IMR-90 (cell line): ENCODE results near the gene ZNF217. TPM values are rescaled to one million over a fixed set of nuclear protein-coding genes. Genes with fewer than 3 reads are reported as not detected.
A peak's percentile ranks its signal among the peaks of the same experiment; 100 is the strongest.

ENCODE experiments used
- ATAC-seq: fragments of 200-7000 bp; cut with Tn5 transposase; 2 replicates; pipeline ENCODE4 v1.9.1; 2020; ENCODE audit warnings: low read depth, mild to moderate bottlenecking, moderate library complexity
- BruUV-seq: library from RNA; stranded (reverse); fragments of 400-500 nt; replicated peaks from 2 replicates; lab custom pipeline; 2021; lab: Mats Ljungman, UMichigan
- CTCF ChIA-PET: fragments of 300-600 bp; formaldehyde crosslinking; extraction: SDS; loops from one replicate; lab custom pipeline; 2021; ENCODE audit warnings: antibody characterized with exemption; lab: Yijun Ruan, JAX
- POLR2A ChIA-PET: fragments of 300-600 bp; sonication (Branson Sonifier 250); formaldehyde crosslinking; loops from one replicate; lab custom pipeline; 2022; ENCODE audit warnings: antibody characterized with exemption; ENCODE audit not compliant: unreplicated experiment; lab: Charles Lee
- DNase-seq: peaks from one replicate; pipeline ENCODE4 v3.0.0; 2013
- H2AFZ ChIP-seq: replicated peaks from 2 replicates; pipeline ENCODE3; 2013; ENCODE audit warnings: low read length, mild to moderate bottlenecking; ENCODE audit not compliant: poor library complexity
- H2AK5ac ChIP-seq: 2 replicates; pipeline ENCODE4 v1.6.1; 2013; ENCODE audit warnings: low read depth, low read length, inconsistent platforms
- H2AK9ac ChIP-seq: replicated peaks from 2 replicates; pipeline ENCODE3; 2013; ENCODE audit warnings: mild to moderate bottlenecking, low read depth, low read length, moderate library complexity; ENCODE audit not compliant: poor library complexity
- H2BK120ac ChIP-seq: 2 replicates; pipeline ENCODE4 v1.6.1; 2013; ENCODE audit warnings: low read depth, low read length, inconsistent platforms
- H2BK15ac ChIP-seq: 3 replicates; pipeline ENCODE4 v1.6.1; 2013; ENCODE audit warnings: low read depth, low read length, inconsistent platforms
- H2BK20ac ChIP-seq: 2 replicates; pipeline ENCODE4 v1.6.1; 2013; ENCODE audit warnings: low read depth, mild to moderate bottlenecking, inconsistent platforms, low read length, moderate library complexity
- H2BK5ac ChIP-seq: 2 replicates; pipeline ENCODE4 v1.6.1; 2013; ENCODE audit warnings: mild to moderate bottlenecking, low read depth, low read length, inconsistent platforms; ENCODE audit not compliant: poor library complexity, severe bottlenecking
- H3K14ac ChIP-seq: replicated peaks from 2 replicates; pipeline ENCODE4 v1.6.1; 2013; ENCODE audit warnings: low read depth, low read length, inconsistent platforms
- H3K18ac ChIP-seq: 2 replicates; pipeline ENCODE4 v1.6.1; 2013; ENCODE audit warnings: low read depth, low read length, control low read depth
- H3K23ac ChIP-seq: 2 replicates; pipeline ENCODE4 v1.6.1; 2013; ENCODE audit warnings: low read depth, low read length, inconsistent platforms
- H3K27ac ChIP-seq: 2 replicates; pipeline ENCODE4 v1.5.1; 2013; ENCODE audit warnings: mild to moderate bottlenecking, control low read depth, low read length; ENCODE audit not compliant: insufficient read depth
- H3K27me3 ChIP-seq: 2 replicates; pipeline ENCODE4 v1.6.1; 2013; ENCODE audit warnings: low read length; ENCODE audit not compliant: control insufficient read depth, insufficient read depth
- H3K36me3 ChIP-seq: 2 replicates; pipeline ENCODE4 v1.6.1; 2013; ENCODE audit warnings: low read length, mixed read lengths; ENCODE audit not compliant: control insufficient read depth, insufficient read depth
- H3K4ac ChIP-seq: 2 replicates; pipeline ENCODE4 v1.6.1; 2013; ENCODE audit warnings: low read depth, low read length, inconsistent platforms
- H3K4me1 ChIP-seq: 2 replicates; pipeline ENCODE4 v1.6.1; 2013; ENCODE audit warnings: low read length, mixed read lengths; ENCODE audit not compliant: control insufficient read depth, insufficient read depth
- H3K4me2 ChIP-seq: 2 replicates; pipeline ENCODE4 v1.6.1; 2013; ENCODE audit warnings: low read depth, mild to moderate bottlenecking, control low read depth, low read length, moderate library complexity
- H3K4me3 ChIP-seq: 2 replicates; pipeline ENCODE4 v1.5.1; 2013; ENCODE audit warnings: low read depth, mild to moderate bottlenecking, control low read depth, low read length, moderate library complexity; ENCODE audit not compliant: insufficient read depth
- H3K56ac ChIP-seq: 2 replicates; pipeline ENCODE4 v1.6.1; 2013; ENCODE audit warnings: low read length, inconsistent platforms; ENCODE audit not compliant: insufficient read depth; ENCODE audit errors: extremely low read depth
- H3K79me1 ChIP-seq, 2 experiments: 2 replicates each; pipeline ENCODE4 v1.6.1; 2013; ENCODE audit warnings: low read length in 2 of 2, inconsistent platforms in 1 of 2, low read depth in 1 of 2
- H3K9ac ChIP-seq: 2 replicates; pipeline ENCODE4 v1.6.1; 2013; ENCODE audit warnings: low read depth, low read length, control low read depth
- H3K9me1 ChIP-seq: 2 replicates; pipeline ENCODE4 v1.6.1; 2013; ENCODE audit warnings: low read length, inconsistent platforms; ENCODE audit not compliant: insufficient read depth
- H3K9me3 ChIP-seq: 2 replicates; pipeline ENCODE4 v1.6.1; 2013; ENCODE audit warnings: low read length; ENCODE audit not compliant: control insufficient read depth, insufficient read depth
- H4K20me1 ChIP-seq: 2 replicates; pipeline ENCODE4 v1.6.1; 2013; ENCODE audit warnings: low read length, inconsistent platforms; ENCODE audit not compliant: insufficient read depth
- H4K5ac ChIP-seq: 2 replicates; pipeline ENCODE4 v1.6.1; 2013; ENCODE audit warnings: mild to moderate bottlenecking, low read depth, low read length, control low read depth
- H4K8ac ChIP-seq, 2 experiments: 2 replicates each; pipeline ENCODE4 v1.6.1; 2013; ENCODE audit warnings: low read depth in 2 of 2, low read length in 2 of 2, control low read depth in 1 of 2, inconsistent platforms in 1 of 2
- H4K91ac ChIP-seq: 2 replicates; pipeline ENCODE4 v1.6.1; 2013; ENCODE audit warnings: low read depth, low read length, inconsistent platforms; ENCODE audit not compliant: insufficient read depth
- CTCF ChIP-seq: conservative IDR thresholded peaks from 2 replicates; pipeline ENCODE4 v1.5.1; 2012; ENCODE audit warnings: mild to moderate bottlenecking, low read depth, low read length, improper control_type of control experiment
- FOS ChIP-seq: fragments of 150-350 bp; IDR thresholded peaks from 2 replicates; pipeline ENCODE4 v1.6.1; 2016; ENCODE audit warnings: low read depth, low read length
- MAZ ChIP-seq: IDR thresholded peaks from 2 replicates; pipeline ENCODE4 v1.6.1; 2012; ENCODE audit warnings: low read depth, mild to moderate bottlenecking, low read length, improper control_type of control experiment, moderate library complexity, borderline replicate concordance
- RAD21 ChIP-seq: IDR thresholded peaks from 2 replicates; pipeline ENCODE4 v1.6.1; 2012; ENCODE audit warnings: low read length, improper control_type of control experiment
- RFX5 ChIP-seq: IDR thresholded peaks from 2 replicates; pipeline ENCODE4 v1.8.0; 2012; ENCODE audit warnings: low read depth, mild to moderate bottlenecking, low read length, moderate library complexity
- SMC3 ChIP-seq: fragments of 150-350 bp; IDR thresholded peaks from 2 replicates; pipeline ENCODE4 v1.6.1; 2016; ENCODE audit warnings: low read depth, mild to moderate bottlenecking, antibody characterized with exemption, low read length, moderate library complexity
- WGBS, 2 experiments: methylation state at CpG; one replicate each; pipeline versions ENCODE4 v1.1.5 to v1.1.7; 2013; ENCODE audit warnings: missing lambda C conversion rate in 2 of 2; ENCODE audit not compliant: insufficient read length in 1 of 2; ENCODE audit errors: extremely low coverage in 2 of 2; 5-methylcytosine and 5-hydroxymethylcytosine counted together
- dilution Hi-C: fragments of 300-500 bp; cut with HindIII; formaldehyde crosslinking; loops from one replicate; pipeline ENCODE4 v1.14.3; 2018; ENCODE audit warnings: low sequenced_read_pairs; ENCODE audit not compliant: unreplicated experiment
- in situ Hi-C: fragments of 300-500 bp; cut with MboI; formaldehyde crosslinking; loops from 3 replicates; pipeline ENCODE4 v1.14.3; 2019; ENCODE audit warnings: low sequenced_read_pairs, inconsistent platforms, mixed read lengths
- intact Hi-C: fragments of 100-400 bp; cut with micrococcal nuclease; formaldehyde crosslinking; loops from 2 replicates; pipeline ENCODE4 v1.10.0; 2022
- polyA plus RNA-seq, 3 experiments: library from polyadenylated mRNA; depleted of rRNA; stranded (reverse); fragments of >200 nt; gene quantifications; 2 replicates each; pipeline ENCODE4 v1.2.3, GENCODE V29; 2012; ENCODE audit warnings: low replicate concordance in 1 of 3
- total RNA-seq: library from RNA; depleted of rRNA; stranded (reverse); fragments of >200 nt; gene quantifications from 2 replicates; pipeline ENCODE4 v1.2.3, GENCODE V29; 2012

Gene ZNF217
- total and polyA plus RNA-seq, 2 of the 4 experiments (the other 2 are of a cell fraction): 9.1 to 27.8 TPM

- Histone ChIP-seq H3K18ac (peak overlapping the region; percentile 81), H3K4me2 (peak overlapping the region; percentile 18), H3K9me1 (no peaks in the 10 kb centered on the region), H3K4me3 (no peak overlapping the region), H3K27me3 (no peaks in the 10 kb centered on the region), H3K4ac (peak overlapping the region; percentile 82), H3K23ac (peak overlapping the region; percentile 25; the same call in 1 of the 2 replicates), H2AK5ac (peak overlapping the region; percentile 66), H2BK120ac (peak overlapping the region; percentile 81), H3K36me3 (no peaks in the 10 kb centered on the region), H4K8ac (peak overlapping the region; percentile 2 to 42; a peak in 1 of 4 replicates), H2BK20ac (peak overlapping the region; percentile 68; the same call in 1 of the 2 replicates), H3K9me3 (no peaks in the 10 kb centered on the region), H4K91ac (peak overlapping the region; percentile 60; the same call in 1 of the 2 replicates), H2BK5ac (peak overlapping the region; percentile 79), H3K14ac (peak overlapping the region; percentile 48; the same call in 1 of the 2 replicates), H3K9ac (peak overlapping the region; percentile 5; the same call in 1 of the 2 replicates), H4K5ac (peak overlapping the region; percentile 83), H4K20me1 (no peaks in the 10 kb centered on the region), H3K4me1 (peaks cover 10% of the 10 kb centered on the region), H2BK15ac (peak overlapping the region; percentile 4; the same call in 1 of the 3 replicates), H3K27ac (peak overlapping the region; percentile 56), H2AFZ (peak overlapping the region; percentile 68), H3K79me1 (no peaks in the 10 kb centered on the region), H3K56ac (peak overlapping the region; percentile 45; the same call in 1 of the 2 replicates), H2AK9ac (no peak overlapping the region)
- ChIA-PET CTCF (interaction anchor here (0.5 to 0.7 kb wide), 3 partner anchors 10 to 164 kb away, joined by 3 to 4 read pairs (median 3); no protein-coding TSS in a partner anchor), POLR2A (no interaction called here)
- BruUV-seq: no TSS peak
- DNase-seq (peak; percentile 80), ATAC-seq (peak; percentile 92)
- dilution Hi-C loops (no loop called here), in situ Hi-C loops (no loop called here), intact Hi-C loops (loop anchor here (2.0 to 5.0 kb wide), 2 partner anchors 20 to 49 kb away; no protein-coding TSS in a partner anchor)
- TF ChIP-seq MAZ (no peak), RFX5 (no peak), RAD21 (peak; percentile 21; the same call in 1 of the 2 replicates), CTCF (no peak), SMC3 (no peak), FOS (peak; percentile 31; the same call in 1 of the 2 replicates)
- 12% methylated on average over 3 of the region's 12 CpGs; no CpG with 5 or more reads in 1 of the 2 experiments for WGBS, 2 experiments
Measured at GRCh38 chr20:53643031-53643832, 49.6 kb upstream of the ZNF217 start.
